Heart right ventricle (tissue), 16 donors: Measurements from ENCODE around the gene NOPCHAP1. TPM values are rescaled to one million over a fixed set of nuclear protein-coding genes. Genes with fewer than 3 reads are reported as not detected.
A peak's percentile ranks its signal among the peaks of the same experiment; 100 is the strongest.
"Not testable (repeated sequence)": the region's sequence is repeated elsewhere in the genome, so short reads cannot be mapped to it uniquely, and the experiment has no call there.

Source experiments
- ATAC-seq, 8 donors: fragments of 200-7000 bp; cut with Tn5 transposase; one replicate each; pipeline ENCODE4 v1.9.1; 2020; ENCODE audit warnings: mild to moderate bottlenecking in 8 of 8, moderate library complexity in 8 of 8, moderate number of reproducible peaks in 1 of 8
- DNase-seq, 2 donors: peaks; one replicate each; pipeline ENCODE4 v3.0.0-alpha.2; 2020
- H3K27ac ChIP-seq, 10 donors: fragments of 200-600 bp; sonication (generic) in 2 of 10; one replicate each; pipeline versions ENCODE4 v1.5.0 to v1.8.0; 2020 to 2022; ENCODE audit warnings: mild to moderate bottlenecking in 3 of 10
- H3K27me3 ChIP-seq, 7 donors: fragments of 200-600 bp; one replicate each; pipeline ENCODE4 v1.8.0; 2021 to 2022; ENCODE audit warnings: mild to moderate bottlenecking in 2 of 7
- H3K36me3 ChIP-seq, 9 donors: fragments of 200-600 bp; sonication (generic) in 1 of 9; one replicate each; pipeline versions ENCODE4 v1.5.0 to v1.8.0; 2020 to 2022; ENCODE audit warnings: mild to moderate bottlenecking in 2 of 9
- H3K4me1 ChIP-seq, 9 donors: fragments of 200-600 bp; sonication (generic) in 1 of 9; one replicate each; pipeline versions ENCODE4 v1.5.0 to v1.8.0; 2020 to 2022; ENCODE audit warnings: mild to moderate bottlenecking in 4 of 9
- H3K4me3 ChIP-seq, 10 donors: fragments of 200-600 bp; sonication (generic) in 2 of 10; one replicate each; pipeline versions ENCODE4 v1.5.0 to v1.8.0; 2020 to 2022; ENCODE audit warnings: mild to moderate bottlenecking in 7 of 10, moderate library complexity in 2 of 10
- H3K9me3 ChIP-seq, 11 donors: fragments of 200-600 bp in 10 of 11; sonication (generic) in 2 of 11; one replicate each; pipeline versions ENCODE4 v1.5.0 to v1.8.0; 2013 to 2022; ENCODE audit warnings: mild to moderate bottlenecking in 2 of 11, control low read depth in 1 of 11, moderate library complexity in 1 of 11
- CTCF ChIP-seq, 9 donors: fragments of 200-600 bp; sonication (generic) in 2 of 9; IDR thresholded peaks; one replicate each; pipeline versions ENCODE4 v1.5.0 to v1.8.0; 2021 to 2022; ENCODE audit warnings: antibody characterized with exemption in 9 of 9, mild to moderate bottlenecking in 5 of 9, moderate library complexity in 1 of 9
- WGBS, 2 donors: extraction: QIAGEN DNeasy Blood & Tissue Kit; methylation state at CpG; one replicate each; pipeline ENCODE4 v1.1.7; 2013; ENCODE audit warnings: inconsistent platforms in 1 of 2; 5-methylcytosine and 5-hydroxymethylcytosine counted together
- intact Hi-C, 10 donors: fragments of 100-400 bp; cut with DNase I; formaldehyde crosslinking; loops; one replicate each; pipeline versions ENCODE4 v1.11.1 to v1.14.2; 2022
- polyA plus RNA-seq, 2 donors: library from polyadenylated mRNA; stranded (reverse); fragments of 200-250 nt; gene quantifications; one replicate each; pipeline ENCODE4 v1.2.3, GENCODE V29; 2013
- total RNA-seq, 10 donors: library from RNA; stranded (reverse); fragmentation: NEBNext Ultra II Directional in 3 of 10; extraction: Animal tissue kit (Norgen Biotek cat#: 25700) in 3 of 10; gene quantifications; one replicate each; pipeline versions ENCODE4 v1.2.1 to v1.2.4, GENCODE V29; 2021 to 2023
- donor health status: Arrhythmogenic right ventricular cardiomyopathy.
- donor health status: ischemic (EF 13 %, LVEDD 7.1; RV severe dilation, severe dysfunction).
- donor health status: healthy with polysubstance abuse.
- donor health status: DM: no; HTN: yes; CAD: no.
- donor health status: DM: no; HTN: no; CAD: no.
- donor health status: ischemic (EF 25% LVEDD 6.9; RV normal size, moderate dysfunction).
- donor health status: ischemic (EF 25% LVEDD 5.7; RV mildly dilated, moderate dysfunction).
- donor health status: healthy.
- donor health status: DM: yes; HTN: yes; CAD: no.
- donor health status: Ischemic cardiomyopathy.
- donor health status: ischemic (EF 35%, LVEDD 5.7; RV mildly dilated, moderate dysfunction).
- donor health status: nonischemic (EF 11% LVEDD 7.7; RV severe dilation, severe dysfunction).
- donor health status: DM: yes; HTN: yes; CAD: no.
- donor health status: PGD.
- donor health status: ischemic (EF 29% LVEDD 5.4; RV normal size, mild dysfunction).
- donor health status: nonischemic (EF 23%, LVEDD 6.1; RV moderate dilation, normal function).

The NOPCHAP1 gene
- total and polyA plus RNA-seq, 12 donors, result 4.5 to 14.5 (median 10.9) TPM

- Histone ChIP-seq H3K27ac (peak overlapping the region in 1 of 10 donors; percentile 21), H3K4me3 (no peak overlapping the region), H3K27me3 (no peaks in the 10 kb centered on the region), H3K36me3 (no peaks in the 10 kb centered on the region), H3K9me3 (no peaks in the 10 kb centered on the region), H3K4me1 (peaks cover 0 to 11% (median 0%) of the 10 kb centered on the region in 9 donors)
- intact Hi-C loops, result no loop called here
- no peak for TF ChIP-seq CTCF (IDR thresholded peaks at IDR 0.05)
- ATAC-seq (peak in 5 of 8 donors; percentile 33 to 77 (median 61)), DNase-seq (no peak)
- 81% methylated on average over 7 of the region's 7 CpGs for WGBS, 2 donors
These were observed 11.4 kb upstream of the NOPCHAP1 start for GRCh38 chr12:104974626-104975290.

GRCh38 chr12:104975587-104976343 lies 10.4 kb upstream of the NOPCHAP1 start:
- intact Hi-C loops, result no loop called here
- Histone ChIP-seq H3K27me3 (no peaks in the 10 kb centered on the region), H3K9me3 (no peaks in the 10 kb centered on the region), H3K4me1 (peaks cover 0 to 11% (median 0%) of the 10 kb centered on the region in 9 donors), H3K27ac (no peak overlapping the region), H3K4me3 (no peak overlapping the region), H3K36me3 (no peaks in the 10 kb centered on the region)
- DNase-seq, result no peak
- WGBS, 2 donors, result 72 to 76% methylated on average over 4 of the region's 4 CpGs
- no peak for TF ChIP-seq CTCF (IDR thresholded peaks at IDR 0.05)
- no peak for ATAC-seq

GRCh38 chr12:104976703-104977102 lies 9.4 kb upstream of the NOPCHAP1 start:
- ATAC-seq, result no peak
- WGBS, 2 donors, result 69 to 72% methylated on average over 8 of the region's 8 CpGs
- intact Hi-C loops, result no loop called here

DNA sequence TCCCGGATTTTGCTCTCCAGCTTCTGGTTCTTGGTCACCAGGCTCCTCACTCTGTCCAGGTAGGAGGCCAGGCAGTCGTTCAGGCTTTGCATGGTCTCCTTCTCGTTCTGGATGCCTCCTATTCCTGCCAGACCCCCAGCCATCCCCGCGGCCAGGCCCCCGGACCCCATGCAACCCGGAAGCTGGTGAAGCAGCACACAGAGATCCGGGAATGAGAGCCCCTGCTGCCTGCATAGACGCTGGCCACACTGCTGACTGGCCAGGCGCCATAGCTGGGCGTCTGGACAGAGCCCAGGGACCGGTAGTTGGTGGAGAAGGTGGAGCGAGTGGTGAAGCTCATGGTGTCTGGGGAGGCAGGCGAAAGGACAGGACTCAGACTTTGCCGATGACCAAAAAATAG lies 8.4 kb upstream of the NOPCHAP1 start:
- ATAC-seq, intact Hi-C loops: not testable (repeated sequence)

More at GRCh38 chr12:104976703-104977102, 9.4 kb upstream of the NOPCHAP1 start:
- Histone ChIP-seq H3K4me1 (peaks cover 0 to 11% (median 0%) of the 10 kb centered on the region in 9 donors), H3K27me3 (no peaks in the 10 kb centered on the region), H3K4me3 (no peak overlapping the region), H3K9me3 (no peaks in the 10 kb centered on the region), H3K36me3 (no peaks in the 10 kb centered on the region), H3K27ac (no peak overlapping the region)
- no peak for TF ChIP-seq CTCF (IDR thresholded peaks at IDR 0.05)
- DNase-seq, result no peak

More for the DNA sequence above, 8.4 kb upstream of the NOPCHAP1 start:
- DNase-seq, H3K27ac ChIP-seq, H3K9me3 ChIP-seq, H3K36me3 ChIP-seq, H3K27me3 ChIP-seq, H3K4me3 ChIP-seq: not testable (repeated sequence)
- peaks cover 0 to 11% (median 0%) of the 10 kb centered on the region in 9 donors for H3K4me1 ChIP-seq
- WGBS, 2 donors, result 91 to 92% methylated on average over 15 of the region's 15 CpGs
